GM21367 (cell line): ENCODE results near the gene HTR4.

Source experiments
- ATAC-seq: cut with Tn5 transposase; IDR thresholded peaks from one replicate; pipeline ENCODE4 v1.9.1; 2021; ENCODE audit not compliant: unreplicated experiment

HTR4 gene

GRCh38 chr5:148665431-148665830, 11.1 kb upstream of the HTR4 start:
- no peak for ATAC-seq

DNA sequence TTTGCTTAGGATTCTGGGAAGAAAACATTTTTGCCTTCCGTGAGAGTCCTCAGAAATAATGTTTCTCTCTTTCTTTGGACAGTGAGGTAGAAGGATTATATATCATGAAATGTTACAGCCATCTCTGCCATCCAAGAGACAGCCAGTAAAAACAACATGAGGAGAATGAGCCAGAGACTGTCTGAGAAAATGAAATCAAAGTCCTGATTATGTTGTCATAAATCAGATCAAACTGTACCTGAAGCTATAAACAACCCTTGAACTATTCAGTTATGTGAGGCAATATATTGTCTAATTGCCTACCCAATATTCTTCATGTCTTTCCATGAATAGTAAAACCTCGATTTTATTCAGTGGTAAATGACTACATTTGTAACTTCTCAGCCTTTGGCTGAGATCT, 9.2 kb upstream of the HTR4 start:
- no peak for ATAC-seq

DNA sequence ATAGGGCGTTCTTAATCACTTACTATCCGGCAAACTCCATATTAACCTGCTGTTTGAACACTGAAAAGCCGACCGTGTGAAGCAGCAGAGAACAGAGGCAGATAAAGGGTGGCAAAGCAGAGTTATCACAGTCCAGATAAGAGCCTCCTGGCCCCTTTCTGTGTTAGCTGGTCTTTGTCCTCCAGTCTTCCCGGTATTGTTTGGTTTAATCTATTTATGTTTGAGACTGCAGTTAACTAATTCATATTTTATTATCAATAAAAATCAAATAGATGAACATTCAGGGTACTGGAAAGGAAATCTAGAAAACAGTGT, 6.0 kb upstream of the HTR4 start:
- no peak for ATAC-seq

- no peak for ATAC-seq
Observed at GRCh38 chr5:148659641-148660345, 5.5 kb upstream of the HTR4 start.

- no peak for ATAC-seq
Observed at GRCh38 chr5:148653291-148653835, 964 bp downstream of the HTR4 start.

GRCh38 chr5:148651528-148651927, 2.8 kb downstream of the HTR4 start:
- no peak for ATAC-seq

DNA sequence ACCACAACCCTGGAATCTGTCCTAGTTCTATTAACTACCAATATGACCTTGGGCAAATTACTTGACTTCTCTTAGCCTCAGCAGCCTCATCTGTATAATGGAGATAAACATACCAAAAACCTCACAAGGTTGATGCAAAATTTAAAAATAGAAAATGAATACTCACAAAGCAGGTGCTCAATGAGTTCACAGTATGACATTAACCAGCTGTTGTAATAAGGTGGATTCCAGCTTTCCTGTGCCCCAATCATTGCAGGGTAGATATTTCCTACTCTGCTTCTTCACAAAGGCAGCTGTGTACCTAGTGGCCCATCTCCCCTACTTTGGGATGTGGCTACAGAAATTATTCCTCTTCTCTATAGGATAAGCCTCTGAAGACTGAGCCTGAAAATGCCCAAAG, 8.8 kb downstream of the HTR4 start:
- no peak for ATAC-seq

GRCh38 chr5:148641735-148642134, 12.6 kb downstream of the HTR4 start:
- ATAC-seq: no peak

DNA sequence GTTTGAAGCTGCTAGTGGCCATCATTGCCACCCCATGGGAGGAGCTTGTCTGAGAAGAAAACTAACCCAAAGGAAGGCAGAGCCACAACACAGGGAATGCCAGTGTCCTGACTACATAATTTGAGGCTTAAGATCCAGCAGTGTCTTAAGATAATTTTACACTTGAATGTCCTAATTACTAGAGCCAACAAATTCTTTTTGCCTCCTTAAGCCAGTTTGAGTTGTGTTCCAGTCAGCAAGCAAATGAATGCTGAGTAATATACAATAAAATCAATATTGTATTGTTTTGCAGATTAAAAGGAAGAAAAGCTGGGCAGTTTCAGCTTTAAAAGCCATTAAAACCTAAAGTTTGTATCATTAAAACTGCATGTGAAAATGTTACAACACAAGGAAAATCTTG, 13.9 kb downstream of the HTR4 start:
- no peak for ATAC-seq

DNA sequence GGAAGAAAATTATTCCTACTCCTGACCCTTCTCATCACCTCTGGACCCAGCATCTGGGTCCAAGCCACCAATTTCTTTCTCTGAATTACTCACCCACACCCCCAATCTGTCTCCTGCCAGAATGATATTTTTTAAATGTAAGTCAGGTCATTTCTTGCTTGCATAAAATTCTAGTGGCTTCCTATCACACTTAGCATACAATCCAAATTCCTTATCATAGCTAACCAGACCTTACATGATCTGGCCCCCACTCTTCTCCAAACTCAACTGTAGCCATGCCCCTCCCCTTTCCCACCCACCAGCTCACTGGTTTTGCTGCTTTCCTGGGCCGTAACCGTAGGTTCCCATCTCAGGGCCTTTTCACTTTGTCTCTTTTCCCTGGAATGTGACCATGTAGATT, 15.2 kb downstream of the HTR4 start:
- ATAC-seq: no peak

DNA sequence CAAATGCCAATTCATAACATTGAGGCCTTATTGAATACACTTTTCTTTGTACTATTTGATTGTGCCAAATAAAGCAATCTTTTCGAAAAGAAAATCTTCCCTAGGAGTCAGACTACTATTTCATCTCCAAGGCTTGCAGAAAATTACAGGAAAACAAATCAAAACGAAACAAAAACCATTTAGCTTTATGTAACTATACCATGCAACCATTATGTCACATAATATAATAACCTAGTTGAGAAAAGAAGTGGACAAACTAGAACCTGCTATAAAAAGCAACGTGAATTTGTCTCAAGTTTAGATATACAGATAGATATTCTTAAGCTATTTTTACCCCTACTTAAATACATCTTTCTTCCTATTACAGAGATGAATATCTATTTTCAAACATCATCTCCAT, 18.0 kb downstream of the HTR4 start:
- no peak for ATAC-seq

DNA sequence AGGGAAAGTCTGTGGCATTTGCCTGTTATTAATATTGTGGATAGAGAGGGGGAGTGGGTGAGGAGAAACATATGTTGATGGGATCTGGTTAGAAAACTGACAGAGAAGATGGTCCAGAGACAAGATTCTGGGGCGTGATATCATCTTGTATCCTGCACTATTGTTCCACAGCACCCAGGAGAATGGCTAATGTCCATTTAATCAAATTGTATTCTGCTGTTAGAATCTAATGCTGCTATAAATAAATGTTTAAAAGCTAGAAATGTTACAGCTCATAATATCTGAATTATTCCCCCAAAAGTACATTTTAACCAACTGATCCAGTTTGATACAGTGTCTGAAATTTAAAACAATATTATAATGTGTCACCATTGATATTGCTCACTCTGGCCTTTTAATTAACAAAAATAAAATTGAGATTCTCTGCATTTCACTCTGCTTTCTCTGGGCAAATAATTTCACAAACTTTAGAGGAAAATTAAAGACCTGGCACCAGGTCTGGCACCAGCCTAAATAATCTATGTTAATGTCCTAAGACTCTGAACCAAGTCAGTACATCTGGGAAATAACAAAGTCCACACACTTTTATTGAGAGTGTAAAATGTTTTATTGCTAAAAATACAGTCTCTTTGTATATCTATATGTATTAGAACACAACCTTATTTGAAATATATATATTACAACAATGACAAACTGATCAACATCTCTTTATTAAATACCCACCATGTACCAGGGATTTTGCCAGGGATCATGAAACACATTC, 18.8 kb downstream of the HTR4 start:
- ATAC-seq: no peak

GRCh38 chr5:148633067-148633377, 21.3 kb downstream of the HTR4 start:
- no peak for ATAC-seq

- ATAC-seq: no peak
Observed at GRCh38 chr5:148632255-148633066, 21.9 kb downstream of the HTR4 start.

- no peak for ATAC-seq
Observed at GRCh38 chr5:148626986-148627385, 27.3 kb downstream of the HTR4 start.

- ATAC-seq: no peak
Observed at GRCh38 chr5:148626081-148626613, 28.2 kb downstream of the HTR4 start.

- no peak for ATAC-seq
Observed at GRCh38 chr5:148625250-148625649, 29.1 kb downstream of the HTR4 start.

DNA sequence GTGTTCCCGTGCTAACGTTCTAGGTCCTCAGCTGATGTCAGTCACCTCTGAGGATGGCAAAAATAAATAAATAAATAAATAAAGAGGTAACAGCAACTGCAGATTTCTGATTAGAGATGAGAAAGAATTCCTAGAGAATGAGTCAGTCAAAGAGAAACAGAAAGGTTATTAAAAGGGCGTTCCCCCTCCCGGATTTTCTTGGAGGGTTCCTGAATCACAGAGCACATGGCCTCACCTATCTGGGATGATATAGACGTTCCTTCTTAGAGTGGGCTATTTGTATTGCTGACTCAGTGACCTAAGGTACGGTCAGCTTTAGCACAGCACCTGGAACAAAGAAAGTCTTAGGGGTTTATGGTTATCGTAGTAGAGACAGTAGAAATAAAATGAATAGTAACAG, 30.6 kb downstream of the HTR4 start:
- no peak for ATAC-seq

DNA sequence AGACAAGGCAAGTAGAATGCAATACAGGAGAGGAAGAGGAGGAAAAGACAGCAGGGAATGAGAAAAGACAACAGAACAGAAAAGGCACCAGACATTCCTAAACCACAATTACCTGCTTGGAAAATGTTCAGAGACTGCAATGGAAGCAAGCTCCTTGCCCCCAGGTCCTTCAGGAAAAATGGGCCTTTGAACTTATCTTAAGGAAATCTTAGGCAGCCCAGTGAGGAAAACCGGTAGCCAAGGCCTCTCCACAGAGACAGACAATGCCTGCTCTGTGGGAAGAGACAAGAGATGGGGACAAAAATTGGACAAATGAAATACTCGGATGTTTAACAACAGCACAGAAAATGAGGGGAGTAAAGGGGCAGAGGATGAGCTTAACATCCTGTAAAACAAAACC, 31.2 kb downstream of the HTR4 start:
- no peak for ATAC-seq

DNA sequence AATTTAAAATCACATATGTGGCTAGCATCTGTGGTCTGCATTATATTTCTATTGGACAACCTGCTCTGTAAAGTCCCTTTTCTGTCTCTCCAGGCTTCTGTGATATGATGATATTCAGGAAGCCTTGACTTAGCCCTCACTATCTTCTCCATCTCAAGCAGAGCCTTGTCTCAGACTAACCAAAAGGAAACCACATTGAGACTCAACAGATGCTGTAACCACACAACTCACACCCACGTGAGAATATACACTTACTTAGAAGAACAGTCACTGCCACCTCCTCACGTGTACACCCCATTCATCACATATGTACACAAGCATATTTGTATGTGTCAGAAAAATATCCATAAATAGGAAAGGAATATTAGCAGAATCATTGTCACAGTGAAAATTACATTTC, 33.6 kb downstream of the HTR4 start:
- ATAC-seq: no peak

GRCh38 chr5:148620091-148620490, 34.2 kb downstream of the HTR4 start:
- ATAC-seq: no peak

DNA sequence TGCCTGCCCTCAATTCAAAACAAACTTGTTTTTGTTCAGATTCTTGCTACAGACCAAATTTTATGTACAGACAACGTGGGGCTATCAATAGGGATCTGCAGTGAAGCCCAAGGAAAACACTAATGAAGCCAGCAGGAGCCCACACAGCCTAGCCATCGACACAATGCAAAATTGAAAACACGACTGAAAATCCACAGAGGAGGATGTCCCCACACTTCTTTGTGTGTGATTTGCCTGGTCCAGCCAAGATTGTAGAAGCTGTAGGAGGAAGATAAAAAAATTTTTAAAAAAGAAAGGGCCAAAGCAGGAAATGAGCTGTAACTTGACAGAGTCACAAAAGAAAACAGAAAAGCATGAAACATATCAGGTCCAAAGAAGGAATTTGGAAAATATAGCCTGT, 34.8 kb downstream of the HTR4 start:
- ATAC-seq: no peak
